Heart right ventricle (tissue), 16 donors: ENCODE data around the gene PREX1. TPM values are rescaled to one million over a fixed set of nuclear protein-coding genes. Genes with fewer than 3 reads are reported as not detected.

Experiments used
- ATAC-seq, 8 donors: fragments of 200-7000 bp; cut with Tn5 transposase; one replicate each; pipeline ENCODE4 v1.9.1; 2020; ENCODE audit warnings: mild to moderate bottlenecking in 8 of 8, moderate library complexity in 8 of 8, moderate number of reproducible peaks in 1 of 8
- DNase-seq, 2 donors: peaks; one replicate each; pipeline ENCODE4 v3.0.0-alpha.2; 2020
- H3K27ac ChIP-seq, 10 donors: fragments of 200-600 bp; sonication (generic) in 2 of 10; one replicate each; pipeline versions ENCODE4 v1.5.0 to v1.8.0; 2020 to 2022; ENCODE audit warnings: mild to moderate bottlenecking in 3 of 10
- H3K27me3 ChIP-seq, 7 donors: fragments of 200-600 bp; one replicate each; pipeline ENCODE4 v1.8.0; 2021 to 2022; ENCODE audit warnings: mild to moderate bottlenecking in 2 of 7
- H3K36me3 ChIP-seq, 9 donors: fragments of 200-600 bp; sonication (generic) in 1 of 9; one replicate each; pipeline versions ENCODE4 v1.5.0 to v1.8.0; 2020 to 2022; ENCODE audit warnings: mild to moderate bottlenecking in 2 of 9
- H3K4me1 ChIP-seq, 9 donors: fragments of 200-600 bp; sonication (generic) in 1 of 9; one replicate each; pipeline versions ENCODE4 v1.5.0 to v1.8.0; 2020 to 2022; ENCODE audit warnings: mild to moderate bottlenecking in 4 of 9
- H3K4me3 ChIP-seq, 10 donors: fragments of 200-600 bp; sonication (generic) in 2 of 10; one replicate each; pipeline versions ENCODE4 v1.5.0 to v1.8.0; 2020 to 2022; ENCODE audit warnings: mild to moderate bottlenecking in 7 of 10, moderate library complexity in 2 of 10
- H3K9me3 ChIP-seq, 11 donors: fragments of 200-600 bp in 10 of 11; sonication (generic) in 2 of 11; one replicate each; pipeline versions ENCODE4 v1.5.0 to v1.8.0; 2013 to 2022; ENCODE audit warnings: mild to moderate bottlenecking in 2 of 11, control low read depth in 1 of 11, moderate library complexity in 1 of 11
- CTCF ChIP-seq, 9 donors: fragments of 200-600 bp; sonication (generic) in 2 of 9; IDR thresholded peaks; one replicate each; pipeline versions ENCODE4 v1.5.0 to v1.8.0; 2021 to 2022; ENCODE audit warnings: antibody characterized with exemption in 9 of 9, mild to moderate bottlenecking in 5 of 9, moderate library complexity in 1 of 9
- WGBS, 2 donors: extraction: QIAGEN DNeasy Blood & Tissue Kit; methylation state at CpG; one replicate each; pipeline ENCODE4 v1.1.7; 2013; ENCODE audit warnings: inconsistent platforms in 1 of 2; 5-methylcytosine and 5-hydroxymethylcytosine counted together
- intact Hi-C, 10 donors: fragments of 100-400 bp; cut with DNase I; formaldehyde crosslinking; loops; one replicate each; pipeline versions ENCODE4 v1.11.1 to v1.14.2; 2022
- polyA plus RNA-seq, 2 donors: library from polyadenylated mRNA; stranded (reverse); fragments of 200-250 nt; gene quantifications; one replicate each; pipeline ENCODE4 v1.2.3, GENCODE V29; 2013
- total RNA-seq, 10 donors: library from RNA; stranded (reverse); fragmentation: NEBNext Ultra II Directional in 3 of 10; extraction: Animal tissue kit (Norgen Biotek cat#: 25700) in 3 of 10; gene quantifications; one replicate each; pipeline versions ENCODE4 v1.2.1 to v1.2.4, GENCODE V29; 2021 to 2023
- donor health status: Arrhythmogenic right ventricular cardiomyopathy.
- donor health status: ischemic (EF 13 %, LVEDD 7.1; RV severe dilation, severe dysfunction).
- donor health status: healthy with polysubstance abuse.
- donor health status: DM: no; HTN: yes; CAD: no.
- donor health status: DM: no; HTN: no; CAD: no.
- donor health status: ischemic (EF 25% LVEDD 6.9; RV normal size, moderate dysfunction).
- donor health status: ischemic (EF 25% LVEDD 5.7; RV mildly dilated, moderate dysfunction).
- donor health status: healthy.
- donor health status: DM: yes; HTN: yes; CAD: no.
- donor health status: Ischemic cardiomyopathy.
- donor health status: ischemic (EF 35%, LVEDD 5.7; RV mildly dilated, moderate dysfunction).
- donor health status: nonischemic (EF 11% LVEDD 7.7; RV severe dilation, severe dysfunction).
- donor health status: DM: yes; HTN: yes; CAD: no.
- donor health status: PGD.
- donor health status: ischemic (EF 29% LVEDD 5.4; RV normal size, mild dysfunction).
- donor health status: nonischemic (EF 23%, LVEDD 6.1; RV moderate dilation, normal function).

PREX1 gene
- total and polyA plus RNA-seq, 12 donors: 4.6 to 23.4 (median 8.8) TPM

GRCh38 chr20:48850257-48850976 lies 22.6 kb upstream of the PREX1 start:
- WGBS, 2 donors: 62 to 64% methylated on average over 11 of the region's 11 CpGs
- no peaks in the 10 kb centered on the region for H3K27me3 ChIP-seq
- no peaks in the 10 kb centered on the region for H3K36me3 ChIP-seq
- peak in 1 of 8 donors; percentile 19 for ATAC-seq
- no peak overlapping the region for H3K27ac ChIP-seq
- H3K9me3 ChIP-seq: no peaks in the 10 kb centered on the region
- H3K4me3 ChIP-seq: no peak overlapping the region
- no peak for DNase-seq
- intact Hi-C loops: no loop called here
- no peak for TF ChIP-seq CTCF (IDR thresholded peaks at IDR 0.05)
- H3K4me1 ChIP-seq: peaks cover 0 to 25% (median 9%) of the 10 kb centered on the region in 9 donors

GRCh38 chr20:48849779-48850178 lies 22.0 kb upstream of the PREX1 start:
- Histone ChIP-seq H3K4me1 (peaks cover 0 to 25% (median 9%) of the 10 kb centered on the region in 9 donors), H3K36me3 (no peaks in the 10 kb centered on the region), H3K27ac (no peak overlapping the region), H3K27me3 (no peaks in the 10 kb centered on the region), H3K4me3 (no peak overlapping the region), H3K9me3 (no peaks in the 10 kb centered on the region)
- intact Hi-C loops: no loop called here
- no peak for TF ChIP-seq CTCF (IDR thresholded peaks at IDR 0.05)
- no peak for ATAC-seq
- no peak for DNase-seq

GRCh38 chr20:48849299-48849698 lies 21.5 kb upstream of the PREX1 start:
- Histone ChIP-seq H3K4me3 (no peak overlapping the region), H3K27me3 (no peaks in the 10 kb centered on the region), H3K36me3 (no peaks in the 10 kb centered on the region), H3K27ac (no peak overlapping the region), H3K4me1 (peaks cover 0 to 23% (median 9%) of the 10 kb centered on the region in 9 donors), H3K9me3 (no peaks in the 10 kb centered on the region)
- intact Hi-C loops: no loop called here
- ATAC-seq: no peak
- WGBS, 2 donors: 86 to 87% methylated on average over 2 of the region's 2 CpGs
- DNase-seq: no peak
- TF ChIP-seq CTCF (IDR thresholded peaks at IDR 0.05): no peak

DNA sequence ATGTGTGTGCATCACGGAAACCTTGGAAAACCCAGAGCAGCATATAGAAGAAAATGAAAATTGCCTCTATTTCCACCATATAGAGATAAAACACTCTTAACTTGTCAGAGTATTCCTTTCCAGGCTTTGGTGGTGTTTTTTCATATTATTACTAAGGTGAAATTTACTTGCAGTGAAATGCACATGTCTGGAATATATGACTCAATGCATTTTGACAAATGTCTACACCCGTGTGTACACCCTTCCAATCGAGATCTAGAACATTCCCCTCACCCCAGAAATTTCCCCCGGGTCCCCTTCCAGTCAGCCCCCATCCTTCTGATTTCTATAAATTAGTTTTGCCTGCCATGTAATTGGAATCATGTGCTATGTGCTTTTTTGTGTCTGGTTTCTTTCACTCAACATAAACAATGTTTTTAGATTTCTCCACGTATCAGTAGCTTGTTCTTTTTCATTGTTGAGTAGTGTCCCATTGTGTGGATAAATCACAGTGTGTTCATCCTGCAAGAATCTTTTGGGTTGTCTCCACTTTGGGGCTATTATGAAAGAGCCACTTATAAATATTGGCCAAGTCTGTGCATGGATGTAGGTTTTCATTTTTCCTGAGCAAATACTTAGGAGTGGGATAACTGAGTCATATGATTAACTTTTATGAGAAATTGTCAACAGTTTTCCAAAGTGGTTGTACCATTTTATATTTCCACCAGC lies 19.9 kb upstream of the PREX1 start:
- H3K27me3 ChIP-seq: no peaks in the 10 kb centered on the region
- intact Hi-C loops: no loop called here
- TF ChIP-seq CTCF (IDR thresholded peaks at IDR 0.05): no peak
- H3K9me3 ChIP-seq: no peaks in the 10 kb centered on the region
- no peak for ATAC-seq
- H3K4me1 ChIP-seq: peaks cover 0 to 14% (median 9%) of the 10 kb centered on the region in 9 donors
- no peak overlapping the region for H3K27ac ChIP-seq
- 81 to 89% methylated on average over 5 of the region's 5 CpGs for WGBS, 2 donors
- H3K36me3 ChIP-seq: no peaks in the 10 kb centered on the region
- no peak for DNase-seq
- H3K4me3 ChIP-seq: no peak overlapping the region
